GM23338 (cell line): ENCODE measurements around the gene IL22RA2. TPM values are rescaled to one million over a fixed set of nuclear protein-coding genes. Genes with fewer than 3 reads are reported as not detected.

Source experiments
- ATAC-seq: fragments of 200-7000 bp; cut with Tn5 transposase; 3 replicates; pipeline ENCODE4 v1.9.1; 2020
- DNase-seq: peaks from one replicate; pipeline ENCODE4 v3.0.0-alpha.2; 2015; ENCODE audit warnings: low spot score
- H2AFZ ChIP-seq: fragments of 200-600 bp; sonication (generic); 2 replicates; pipeline ENCODE4 v1.8.0; 2016; ENCODE audit warnings: antibody characterized with exemption, mild to moderate bottlenecking, moderate library complexity
- H3F3A ChIP-seq: fragments of 200-600 bp; sonication (generic); replicated peaks from 2 replicates; pipeline ENCODE4 v1.8.0; 2017; ENCODE audit warnings: antibody characterized with exemption, mixed run types, low read depth
- H3K27ac ChIP-seq: fragments of 200-600 bp; sonication (generic); 2 replicates; pipeline ENCODE4 v1.6.1; 2016; ENCODE audit warnings: low read depth
- H3K27me3 ChIP-seq: fragments of 200-600 bp; sonication (generic); 2 replicates; pipeline ENCODE4 v1.8.0; 2016; ENCODE audit warnings: mild to moderate bottlenecking, mixed run types, moderate library complexity; ENCODE audit not compliant: insufficient read depth
- H3K36me3 ChIP-seq: fragments of 200-600 bp; sonication (generic); 2 replicates; pipeline ENCODE4 v1.8.0; 2016; ENCODE audit warnings: mild to moderate bottlenecking; ENCODE audit not compliant: insufficient read depth
- H3K4me1 ChIP-seq: fragments of 200-600 bp; sonication (generic); 2 replicates; pipeline ENCODE4 v1.8.0; 2016; ENCODE audit warnings: mild to moderate bottlenecking, moderate library complexity; ENCODE audit not compliant: insufficient read depth
- H3K4me2 ChIP-seq: fragments of 200-600 bp; sonication (generic); 2 replicates; pipeline ENCODE4 v1.7.1; 2017; ENCODE audit warnings: mixed run types
- H3K4me3 ChIP-seq: fragments of 200-600 bp; sonication (generic); 2 replicates; pipeline ENCODE4 v1.6.1; 2016; ENCODE audit warnings: mixed run types
- H3K79me2 ChIP-seq: fragments of 200-600 bp; sonication (generic); replicated peaks from 2 replicates; pipeline ENCODE4 v1.8.0; 2017; ENCODE audit warnings: mild to moderate bottlenecking; ENCODE audit not compliant: insufficient read depth
- H3K9me2 ChIP-seq: fragments of 200-600 bp; sonication (generic); 2 replicates; pipeline ENCODE4 v1.8.0; 2017; ENCODE audit not compliant: insufficient read depth
- H4K20me1 ChIP-seq: fragments of 200-600 bp; sonication (generic); replicated peaks from 2 replicates; pipeline ENCODE4 v1.8.0; 2017; ENCODE audit warnings: mild to moderate bottlenecking; ENCODE audit not compliant: insufficient read depth
- H3K27ac Mint-ChIP-seq: 2 replicates; pipeline ENCODE4 v1.8.0; 2020; ENCODE audit warnings: inconsistent platforms, mild to moderate bottlenecking, moderate library complexity, mixed read lengths
- H3K27me3 Mint-ChIP-seq: 3 replicates; pipeline ENCODE4 v1.8.0; 2022; ENCODE audit warnings: low read depth, mild to moderate bottlenecking, moderate library complexity, mixed read lengths, inconsistent platforms; ENCODE audit not compliant: insufficient read depth, poor library complexity
- H3K36me3 Mint-ChIP-seq: 3 replicates; pipeline ENCODE4 v1.8.0; 2021; ENCODE audit warnings: low read depth, mild to moderate bottlenecking, inconsistent platforms, moderate library complexity, mixed read lengths
- H3K4me1 Mint-ChIP-seq: 3 replicates; pipeline ENCODE4 v1.8.0; 2020; ENCODE audit warnings: mild to moderate bottlenecking, inconsistent platforms, mixed read lengths
- H3K4me3 Mint-ChIP-seq: 3 replicates; pipeline ENCODE4 v1.8.0; 2021; ENCODE audit warnings: moderate library complexity, mild to moderate bottlenecking, inconsistent platforms, mixed read lengths
- H3K9me3 Mint-ChIP-seq: 3 replicates; pipeline ENCODE4 v1.8.0; 2020; ENCODE audit warnings: moderate library complexity, mild to moderate bottlenecking, inconsistent platforms, mixed read lengths
- CREB1 ChIP-seq: fragments of 250-450 bp; sonication (Bioruptor Pico); IDR thresholded peaks from 2 replicates; pipeline ENCODE4 v1.5.0; 2020; ENCODE audit warnings: low read depth, mild to moderate bottlenecking, moderate library complexity
- EZH2 ChIP-seq: fragments of 200-600 bp; sonication (generic); IDR thresholded peaks from one replicate; pipeline ENCODE4 v1.8.0; 2017; ENCODE audit warnings: antibody characterized with exemption, mild to moderate bottlenecking, low read depth; ENCODE audit not compliant: unreplicated experiment
- EZH2phosphoT487 ChIP-seq: fragments of 200-600 bp; sonication (generic); IDR thresholded peaks from one replicate; pipeline ENCODE4 v1.8.1; 2018; ENCODE audit warnings: antibody characterized with exemption; ENCODE audit not compliant: unreplicated experiment
- JUNB ChIP-seq: IDR thresholded peaks from one replicate; pipeline ENCODE4 v1.6.1; 2016; ENCODE audit warnings: antibody characterized with exemption; ENCODE audit not compliant: unreplicated experiment
- NANOG ChIP-seq: IDR thresholded peaks from 2 replicates; pipeline ENCODE4 v1.6.1; 2016; ENCODE audit warnings: antibody characterized with exemption, borderline replicate concordance
- POLR2AphosphoS5 ChIP-seq: IDR thresholded peaks from 2 replicates; pipeline ENCODE4 v1.6.1; 2016; ENCODE audit warnings: antibody characterized with exemption, low read depth
- STAT1 ChIP-seq: IDR thresholded peaks from one replicate; pipeline ENCODE4 v1.6.1; 2016; ENCODE audit warnings: antibody characterized with exemption; ENCODE audit not compliant: unreplicated experiment
- ZNF114 ChIP-seq: fragments of 250-450 bp; sonication (Bioruptor Pico); IDR thresholded peaks from 2 replicates; pipeline ENCODE4 v1.5.0; 2020; ENCODE audit warnings: mild to moderate bottlenecking, moderate library complexity
- ZNF331 ChIP-seq: fragments of 250-450 bp; sonication (Bioruptor Pico); IDR thresholded peaks from 2 replicates; pipeline ENCODE4 v1.5.0; 2020; ENCODE audit warnings: low read depth, mild to moderate bottlenecking, moderate library complexity
- polyA plus RNA-seq: library from polyadenylated mRNA; unstranded; fragments of >200 nt; fragmentation: Nextera tagmentation; extraction: Ambion mirVana; gene quantifications from 2 replicates; pipeline ENCODE4 v1.2.1, GENCODE V29; 2016
- total RNA-seq: library from RNA; depleted of rRNA; stranded (reverse); fragments of >200 nt; shearing (Covaris generic); gene quantifications from 2 replicates; pipeline ENCODE4 v1.2.3, GENCODE V29; 2014
- TF ChIP-seq, protein P1 (sequence below): fragments of 250-450 bp; sonication (Bioruptor Pico); IDR thresholded peaks from 2 replicates; pipeline ENCODE4 v1.5.0; 2020; ENCODE audit warnings: mild to moderate bottlenecking, moderate library complexity
- TF ChIP-seq, protein P2 (sequence below): IDR thresholded peaks from one replicate; pipeline ENCODE4 v1.6.1; 2018; ENCODE audit warnings: antibody characterized with exemption; ENCODE audit not compliant: unreplicated experiment
- TF ChIP-seq, protein P3 (sequence below): IDR thresholded peaks from 2 replicates; pipeline ENCODE4 v1.6.1; 2016; ENCODE audit warnings: antibody characterized with exemption

Gene IL22RA2
- total and polyA plus RNA-seq, 2 experiments from 2014 or later: not detected

DNA sequence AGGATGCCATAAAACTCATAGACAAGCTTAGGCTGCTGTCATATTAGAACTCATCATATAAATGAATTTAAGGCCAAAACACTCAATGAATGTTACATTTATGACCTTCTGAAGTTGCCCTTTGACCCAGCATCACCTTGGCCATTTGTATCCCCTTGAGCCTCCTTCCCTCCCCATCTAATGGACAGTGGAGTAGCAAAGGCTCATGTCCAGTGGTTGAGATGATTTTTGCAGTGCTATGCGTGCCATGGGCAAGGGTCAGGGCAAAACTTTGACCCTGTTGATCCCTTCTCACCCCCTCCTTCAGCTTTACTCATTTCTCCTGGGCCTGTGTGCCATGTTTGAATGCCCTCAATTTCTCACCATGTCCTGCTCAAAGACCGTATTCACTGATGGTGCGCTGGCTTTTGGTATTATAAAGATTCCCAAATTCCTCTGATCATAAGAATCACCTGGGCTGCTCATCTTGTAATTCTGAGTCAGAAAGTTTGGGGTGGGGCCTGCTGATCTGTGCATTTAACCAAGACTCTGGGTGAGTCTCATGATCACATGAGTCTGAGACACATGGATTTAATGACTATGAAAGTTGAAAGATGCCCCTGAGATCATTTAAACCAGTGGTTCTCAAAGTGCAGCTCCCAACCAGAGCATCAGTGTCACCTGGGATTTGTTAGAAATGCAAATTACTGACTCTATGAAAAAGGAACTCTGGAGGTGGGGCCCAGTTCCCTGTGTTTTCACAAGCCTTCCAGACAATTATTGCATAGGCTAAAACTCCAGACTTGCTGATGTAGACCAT is 71.2 kb downstream of the IL22RA2 start:
- ATAC-seq (no peak), DNase-seq (no peak)
- peaks cover 3% of the 10 kb centered on the region for H3K27me3 Mint-ChIP-seq
- no peaks in the 10 kb centered on the region for H3K4me1 ChIP-seq
- H3K9me3 Mint-ChIP-seq: peaks cover 7% of the 10 kb centered on the region
- no peak overlapping the region for H3K4me3 Mint-ChIP-seq
- H3K4me1 Mint-ChIP-seq: peaks cover 3% of the 10 kb centered on the region; the same call in 2 of the 3 replicates
- no peak overlapping the region for H3K27ac ChIP-seq
- H3K4me3 ChIP-seq: no peak overlapping the region
- no peaks in the 10 kb centered on the region for H3K27me3 ChIP-seq
- H2AFZ ChIP-seq: no peak overlapping the region
- no peaks in the 10 kb centered on the region for H3K79me2 ChIP-seq
- no peaks in the 10 kb centered on the region for H4K20me1 ChIP-seq
- H3K27ac Mint-ChIP-seq: no peak overlapping the region
- H3K9me2 ChIP-seq: peaks cover 18% of the 10 kb centered on the region
- no peak for TF ChIP-seq EZH2phosphoT487
- TF ChIP-seq, protein P1, sequence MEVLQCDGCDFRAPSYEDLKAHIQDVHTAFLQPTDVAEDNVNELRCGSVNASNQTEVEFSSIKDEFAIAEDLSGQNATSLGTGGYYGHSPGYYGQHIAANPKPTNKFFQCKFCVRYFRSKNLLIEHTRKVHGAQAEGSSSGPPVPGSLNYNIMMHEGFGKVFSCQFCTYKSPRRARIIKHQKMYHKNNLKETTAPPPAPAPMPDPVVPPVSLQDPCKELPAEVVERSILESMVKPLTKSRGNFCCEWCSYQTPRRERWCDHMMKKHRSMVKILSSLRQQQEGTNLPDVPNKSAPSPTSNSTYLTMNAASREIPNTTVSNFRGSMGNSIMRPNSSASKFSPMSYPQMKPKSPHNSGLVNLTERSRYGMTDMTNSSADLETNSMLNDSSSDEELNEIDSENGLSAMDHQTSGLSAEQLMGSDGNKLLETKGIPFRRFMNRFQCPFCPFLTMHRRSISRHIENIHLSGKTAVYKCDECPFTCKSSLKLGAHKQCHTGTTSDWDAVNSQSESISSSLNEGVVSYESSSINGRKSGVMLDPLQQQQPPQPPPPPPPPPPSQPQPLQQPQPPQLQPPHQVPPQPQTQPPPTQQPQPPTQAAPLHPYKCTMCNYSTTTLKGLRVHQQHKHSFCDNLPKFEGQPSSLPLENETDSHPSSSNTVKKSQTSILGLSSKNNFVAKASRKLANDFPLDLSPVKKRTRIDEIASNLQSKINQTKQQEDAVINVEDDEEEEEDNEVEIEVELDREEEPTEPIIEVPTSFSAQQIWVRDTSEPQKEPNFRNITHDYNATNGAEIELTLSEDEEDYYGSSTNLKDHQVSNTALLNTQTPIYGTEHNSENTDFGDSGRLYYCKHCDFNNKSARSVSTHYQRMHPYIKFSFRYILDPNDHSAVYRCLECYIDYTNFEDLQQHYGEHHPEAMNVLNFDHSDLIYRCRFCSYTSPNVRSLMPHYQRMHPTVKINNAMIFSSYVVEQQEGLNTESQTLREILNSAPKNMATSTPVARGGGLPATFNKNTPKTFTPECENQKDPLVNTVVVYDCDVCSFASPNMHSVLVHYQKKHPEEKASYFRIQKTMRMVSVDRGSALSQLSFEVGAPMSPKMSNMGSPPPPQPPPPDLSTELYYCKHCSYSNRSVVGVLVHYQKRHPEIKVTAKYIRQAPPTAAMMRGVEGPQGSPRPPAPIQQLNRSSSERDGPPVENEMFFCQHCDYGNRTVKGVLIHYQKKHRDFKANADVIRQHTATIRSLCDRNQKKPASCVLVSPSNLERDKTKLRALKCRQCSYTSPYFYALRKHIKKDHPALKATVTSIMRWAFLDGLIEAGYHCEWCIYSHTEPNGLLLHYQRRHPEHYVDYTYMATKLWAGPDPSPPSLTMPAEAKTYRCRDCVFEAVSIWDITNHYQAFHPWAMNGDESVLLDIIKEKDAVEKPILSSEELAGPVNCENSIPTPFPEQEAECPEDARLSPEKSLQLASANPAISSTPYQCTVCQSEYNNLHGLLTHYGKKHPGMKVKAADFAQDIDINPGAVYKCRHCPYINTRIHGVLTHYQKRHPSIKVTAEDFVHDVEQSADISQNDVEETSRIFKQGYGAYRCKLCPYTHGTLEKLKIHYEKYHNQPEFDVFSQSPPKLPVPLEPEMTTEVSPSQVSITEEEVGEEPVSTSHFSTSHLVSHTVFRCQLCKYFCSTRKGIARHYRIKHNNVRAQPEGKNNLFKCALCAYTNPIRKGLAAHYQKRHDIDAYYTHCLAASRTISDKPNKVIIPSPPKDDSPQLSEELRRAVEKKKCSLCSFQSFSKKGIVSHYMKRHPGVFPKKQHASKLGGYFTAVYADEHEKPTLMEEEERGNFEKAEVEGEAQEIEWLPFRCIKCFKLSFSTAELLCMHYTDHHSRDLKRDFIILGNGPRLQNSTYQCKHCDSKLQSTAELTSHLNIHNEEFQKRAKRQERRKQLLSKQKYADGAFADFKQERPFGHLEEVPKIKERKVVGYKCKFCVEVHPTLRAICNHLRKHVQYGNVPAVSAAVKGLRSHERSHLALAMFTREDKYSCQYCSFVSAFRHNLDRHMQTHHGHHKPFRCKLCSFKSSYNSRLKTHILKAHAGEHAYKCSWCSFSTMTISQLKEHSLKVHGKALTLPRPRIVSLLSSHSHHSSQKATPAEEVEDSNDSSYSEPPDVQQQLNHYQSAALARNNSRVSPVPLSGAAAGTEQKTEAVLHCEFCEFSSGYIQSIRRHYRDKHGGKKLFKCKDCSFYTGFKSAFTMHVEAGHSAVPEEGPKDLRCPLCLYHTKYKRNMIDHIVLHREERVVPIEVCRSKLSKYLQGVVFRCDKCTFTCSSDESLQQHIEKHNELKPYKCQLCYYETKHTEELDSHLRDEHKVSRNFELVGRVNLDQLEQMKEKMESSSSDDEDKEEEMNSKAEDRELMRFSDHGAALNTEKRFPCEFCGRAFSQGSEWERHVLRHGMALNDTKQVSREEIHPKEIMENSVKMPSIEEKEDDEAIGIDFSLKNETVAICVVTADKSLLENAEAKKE (CRISPR knock-in tag): no peak
- TF ChIP-seq STAT1: no peak
- TF ChIP-seq EZH2: no peak
- TF ChIP-seq POLR2AphosphoS5: no peak
- no peak for TF ChIP-seq NANOG
- TF ChIP-seq, protein P2, sequence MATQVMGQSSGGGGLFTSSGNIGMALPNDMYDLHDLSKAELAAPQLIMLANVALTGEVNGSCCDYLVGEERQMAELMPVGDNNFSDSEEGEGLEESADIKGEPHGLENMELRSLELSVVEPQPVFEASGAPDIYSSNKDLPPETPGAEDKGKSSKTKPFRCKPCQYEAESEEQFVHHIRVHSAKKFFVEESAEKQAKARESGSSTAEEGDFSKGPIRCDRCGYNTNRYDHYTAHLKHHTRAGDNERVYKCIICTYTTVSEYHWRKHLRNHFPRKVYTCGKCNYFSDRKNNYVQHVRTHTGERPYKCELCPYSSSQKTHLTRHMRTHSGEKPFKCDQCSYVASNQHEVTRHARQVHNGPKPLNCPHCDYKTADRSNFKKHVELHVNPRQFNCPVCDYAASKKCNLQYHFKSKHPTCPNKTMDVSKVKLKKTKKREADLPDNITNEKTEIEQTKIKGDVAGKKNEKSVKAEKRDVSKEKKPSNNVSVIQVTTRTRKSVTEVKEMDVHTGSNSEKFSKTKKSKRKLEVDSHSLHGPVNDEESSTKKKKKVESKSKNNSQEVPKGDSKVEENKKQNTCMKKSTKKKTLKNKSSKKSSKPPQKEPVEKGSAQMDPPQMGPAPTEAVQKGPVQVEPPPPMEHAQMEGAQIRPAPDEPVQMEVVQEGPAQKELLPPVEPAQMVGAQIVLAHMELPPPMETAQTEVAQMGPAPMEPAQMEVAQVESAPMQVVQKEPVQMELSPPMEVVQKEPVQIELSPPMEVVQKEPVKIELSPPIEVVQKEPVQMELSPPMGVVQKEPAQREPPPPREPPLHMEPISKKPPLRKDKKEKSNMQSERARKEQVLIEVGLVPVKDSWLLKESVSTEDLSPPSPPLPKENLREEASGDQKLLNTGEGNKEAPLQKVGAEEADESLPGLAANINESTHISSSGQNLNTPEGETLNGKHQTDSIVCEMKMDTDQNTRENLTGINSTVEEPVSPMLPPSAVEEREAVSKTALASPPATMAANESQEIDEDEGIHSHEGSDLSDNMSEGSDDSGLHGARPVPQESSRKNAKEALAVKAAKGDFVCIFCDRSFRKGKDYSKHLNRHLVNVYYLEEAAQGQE: no peak
- no peak for TF ChIP-seq ZNF114 (CRISPR knock-in tag)
- no peak for TF ChIP-seq CREB1 (CRISPR knock-in tag)
- no peak for TF ChIP-seq JUNB
- TF ChIP-seq ZNF331 (CRISPR knock-in tag): no peak
- TF ChIP-seq, protein P3, sequence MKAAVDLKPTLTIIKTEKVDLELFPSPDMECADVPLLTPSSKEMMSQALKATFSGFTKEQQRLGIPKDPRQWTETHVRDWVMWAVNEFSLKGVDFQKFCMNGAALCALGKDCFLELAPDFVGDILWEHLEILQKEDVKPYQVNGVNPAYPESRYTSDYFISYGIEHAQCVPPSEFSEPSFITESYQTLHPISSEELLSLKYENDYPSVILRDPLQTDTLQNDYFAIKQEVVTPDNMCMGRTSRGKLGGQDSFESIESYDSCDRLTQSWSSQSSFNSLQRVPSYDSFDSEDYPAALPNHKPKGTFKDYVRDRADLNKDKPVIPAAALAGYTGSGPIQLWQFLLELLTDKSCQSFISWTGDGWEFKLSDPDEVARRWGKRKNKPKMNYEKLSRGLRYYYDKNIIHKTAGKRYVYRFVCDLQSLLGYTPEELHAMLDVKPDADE: no peak
- no peak overlapping the region for H3K4me2 ChIP-seq
- no peaks in the 10 kb centered on the region for H3K36me3 ChIP-seq
- H3F3A ChIP-seq: no peaks in the 10 kb centered on the region
- peaks cover 8% of the 10 kb centered on the region; the same call in 2 of the 3 replicates for H3K36me3 Mint-ChIP-seq
